Heart left ventricle (tissue), 13 donors: Measurements from ENCODE around the gene LCE7A.

Experiments used
- CTCF ChIP-seq, 12 donors: fragments of 200-600 bp; sonication (generic) in 4 of 12; IDR thresholded peaks; one replicate each; pipeline versions ENCODE4 v1.5.0 to v1.8.0; 2018 to 2022; ENCODE audit warnings: antibody characterized with exemption in 12 of 12, mild to moderate bottlenecking in 5 of 12
- POLR2A ChIP-seq, 2 donors: fragments of 450-650 bp; IDR thresholded peaks; one replicate each; pipeline ENCODE4 v1.6.1; 2017; ENCODE audit warnings: antibody characterized with exemption in 2 of 2, mild to moderate bottlenecking in 2 of 2, moderate library complexity in 2 of 2
- donor health status: ischemic (EF 13 %, LVEDD 7.1; RV severe dilation, severe dysfunction).
- donor health status: DM: no; HTN: yes; CAD: no.
- donor health status: DM: no; HTN: no; CAD: no.
- donor health status: ischemic (EF 25% LVEDD 6.9; RV normal size, moderate dysfunction).
- donor health status: ischemic (EF 25% LVEDD 5.7; RV mildly dilated, moderate dysfunction).
- donor health status: ischemic (EF 35%, LVEDD 5.7; RV mildly dilated, moderate dysfunction).
- donor health status: nonischemic (EF 11% LVEDD 7.7; RV severe dilation, severe dysfunction).
- donor health status: DM: yes; HTN: yes; CAD: no.
- donor health status: PGD.
- donor health status: ischemic (EF 29% LVEDD 5.4; RV normal size, mild dysfunction).
- donor health status: nonischemic (EF 23%, LVEDD 6.1; RV moderate dilation, normal function).

- TF ChIP-seq POLR2A (IDR thresholded peaks at IDR 0.05) (no peak), CTCF (IDR thresholded peaks at IDR 0.05) (no peak)
Observed at GRCh38 chr1:152909206-152909605, 49.4 kb downstream of the LCE7A start.
